Aorta (tissue), 5 donors: ENCODE data around the gene SRGAP1. TPM values are rescaled to one million over a fixed set of nuclear protein-coding genes. Genes with fewer than 3 reads are reported as not detected.

Experiments
- ATAC-seq: fragments of 200-7000 bp; cut with Tn5 transposase; one replicate; pipeline ENCODE4 v1.9.1; 2022; ENCODE audit warnings: moderate library complexity; ENCODE audit not compliant: low FRiP score
- DNase-seq, 2 donors: peaks; one replicate each; pipeline ENCODE4 v3.0.0-alpha.2; 2020
- H3K27ac ChIP-seq, 2 donors: one replicate each; pipeline ENCODE4 v1.5.1; 2013; ENCODE audit warnings: low read length in 2 of 2, mild to moderate bottlenecking in 2 of 2, moderate library complexity in 2 of 2, control low read depth in 1 of 2, inconsistent platforms in 1 of 2, low read depth in 1 of 2
- H3K27me3 ChIP-seq, 2 donors: one replicate each; pipeline ENCODE4 v1.6.1; 2013; ENCODE audit warnings: control low read depth in 1 of 2, low read length in 1 of 2, mild to moderate bottlenecking in 1 of 2, moderate library complexity in 1 of 2; ENCODE audit not compliant: insufficient read depth in 2 of 2, control insufficient read depth in 1 of 2
- H3K36me3 ChIP-seq, 2 donors: one replicate each; pipeline ENCODE4 v1.6.1; 2013; ENCODE audit warnings: control low read depth in 1 of 2, low read length in 1 of 2, mild to moderate bottlenecking in 1 of 2; ENCODE audit not compliant: insufficient read depth in 2 of 2, control insufficient read depth in 1 of 2
- H3K4me1 ChIP-seq, 2 donors: one replicate each; pipeline ENCODE4 v1.6.1; 2013; ENCODE audit warnings: low read length in 2 of 2, control low read depth in 1 of 2, mild to moderate bottlenecking in 1 of 2, moderate library complexity in 1 of 2; ENCODE audit not compliant: insufficient read depth in 2 of 2, control insufficient read depth in 1 of 2
- H3K4me3 ChIP-seq, 2 donors: one replicate each; pipeline ENCODE4 v1.5.1; 2013; ENCODE audit warnings: low read length in 2 of 2, control low read depth in 1 of 2, mild to moderate bottlenecking in 1 of 2
- H3K9me3 ChIP-seq: one replicate; pipeline ENCODE4 v1.6.1; 2013; ENCODE audit warnings: mild to moderate bottlenecking, low read length; ENCODE audit not compliant: control insufficient read depth
- WGBS, 2 donors: extraction: QIAGEN DNeasy Blood & Tissue Kit; methylation state at CpG; one replicate each; pipeline ENCODE4 v1.1.7; 2013; 5-methylcytosine and 5-hydroxymethylcytosine counted together
- intact Hi-C, 2 donors: fragments of 100-400 bp; cut with DNase I; formaldehyde crosslinking; loops; one replicate each; pipeline versions ENCODE4 v1.14.2 to v1.15.0; 2022
- polyA plus RNA-seq, 2 donors: library from polyadenylated mRNA; stranded (reverse); fragments of 200-250 nt; gene quantifications; one replicate each; pipeline ENCODE4 v1.2.3, GENCODE V29; 2013
- total RNA-seq, 2 donors: library from RNA; stranded (reverse); fragmentation: NEBNext Ultra II Directional; extraction: Animal tissue kit (Norgen Biotek cat#: 25700); gene quantifications; one replicate each; pipeline ENCODE4 v1.2.1, GENCODE V29; 2021
- donor health status: healthy with polysubstance abuse.
- donor health status: Bipolar disorder and iron deficiency.
- donor health status: DM: no; HTN: no; CAD: no.
- donor health status: DM: no; HTN: no; CAD: no.
- donor health status: DM: yes; HTN: yes; CAD: no.

Gene SRGAP1
- total and polyA plus RNA-seq, 4 donors, result 0.88 to 15.5 (median 6.0) TPM

- Histone ChIP-seq H3K36me3 (peaks cover 0 to 2% of the 10 kb centered on the region in 2 donors), H3K4me1 (no peaks in the 10 kb centered on the region), H3K27ac (no peak overlapping the region), H3K9me3 (no peaks in the 10 kb centered on the region), H3K4me3 (no peak overlapping the region), H3K27me3 (no peaks in the 10 kb centered on the region)
- DNase-seq (no peak), ATAC-seq (no peak)
- intact Hi-C loops, result no loop called here
- 76 to 84% methylated on average over 2 of the region's 2 CpGs for WGBS, 2 donors
Observed at GRCh38 chr12:63981343-63981742, 136.8 kb downstream of the SRGAP1 start.

DNA sequence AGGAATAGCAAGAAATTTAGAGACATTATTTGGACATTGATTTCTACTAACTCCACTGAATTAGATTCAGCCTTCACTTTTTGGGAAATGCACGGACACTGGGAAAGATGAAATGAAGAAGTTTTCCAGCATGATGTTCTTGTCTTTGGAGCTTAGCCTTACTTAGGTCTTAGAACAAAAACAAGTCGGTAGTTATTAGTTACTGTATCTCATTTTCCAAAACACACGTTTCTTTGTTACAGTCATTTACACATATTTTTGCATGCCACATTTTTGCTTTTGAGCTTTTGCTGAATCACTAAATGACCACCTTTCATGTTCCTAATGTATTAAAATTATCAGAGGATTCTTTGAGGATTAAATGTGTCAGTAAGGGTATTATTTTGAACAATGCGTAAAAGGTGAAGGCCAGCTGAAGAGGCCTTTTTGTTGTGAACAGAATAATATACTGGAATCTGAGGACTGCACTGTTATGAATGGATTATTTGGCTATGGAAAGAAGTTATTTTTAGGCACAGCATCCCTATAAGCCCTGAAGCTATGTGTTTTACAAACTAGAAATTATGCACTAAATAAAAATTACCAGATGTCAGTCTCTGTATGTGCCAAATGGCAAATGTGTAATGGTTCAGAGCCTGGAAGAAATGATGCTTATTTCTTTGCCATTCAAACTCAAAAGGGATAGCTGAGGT is 138.2 kb downstream of the SRGAP1 start:
- ATAC-seq, result no peak
- Histone ChIP-seq H3K4me1 (no peaks in the 10 kb centered on the region), H3K27me3 (no peaks in the 10 kb centered on the region), H3K36me3 (peaks cover 0 to 2% of the 10 kb centered on the region in 2 donors), H3K27ac (no peak overlapping the region), H3K9me3 (no peaks in the 10 kb centered on the region), H3K4me3 (no peak overlapping the region)
- DNase-seq, result no peak
- intact Hi-C loops, result no loop called here
- 64 to 68% methylated on average over 4 of the region's 4 CpGs for WGBS, 2 donors

GRCh38 chr12:63985456-63985855 is 141.0 kb downstream of the SRGAP1 start:
- Histone ChIP-seq H3K4me3 (no peak overlapping the region), H3K27me3 (no peaks in the 10 kb centered on the region), H3K27ac (no peak overlapping the region), H3K9me3 (no peaks in the 10 kb centered on the region), H3K36me3 (peaks cover 0 to 2% of the 10 kb centered on the region in 2 donors), H3K4me1 (no peaks in the 10 kb centered on the region)
- ATAC-seq, result no peak
- intact Hi-C loops, result no loop called here
- no peak for DNase-seq

DNA sequence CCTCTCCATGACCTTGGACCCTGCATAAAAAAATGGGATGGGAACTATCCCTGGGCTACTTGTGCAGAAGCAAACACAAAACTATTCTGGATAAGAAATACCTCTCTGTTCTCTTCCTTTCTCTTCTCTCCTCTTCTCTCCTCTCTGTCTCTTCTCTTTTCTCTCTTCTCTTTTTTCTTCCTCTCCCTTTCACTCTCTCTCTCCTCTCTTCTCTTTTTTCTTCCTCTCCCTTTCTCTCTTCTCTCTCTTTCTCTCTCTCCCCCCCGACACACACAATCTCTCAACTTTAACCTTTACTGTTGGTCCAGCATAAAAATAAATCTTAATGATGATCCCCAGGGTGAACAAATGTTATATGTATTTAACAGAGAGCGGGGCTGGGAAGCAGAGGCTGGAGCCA is 141.4 kb downstream of the SRGAP1 start:
- Histone ChIP-seq H3K4me3 (no peak overlapping the region), H3K27ac (no peak overlapping the region), H3K27me3 (no peaks in the 10 kb centered on the region), H3K9me3 (no peaks in the 10 kb centered on the region), H3K4me1 (no peaks in the 10 kb centered on the region), H3K36me3 (peaks cover 0 to 2% of the 10 kb centered on the region in 2 donors)
- DNase-seq (no peak), ATAC-seq (no peak)
- 72 to 84% methylated on average over 2 of the region's 2 CpGs for WGBS, 2 donors
- intact Hi-C loops, result no loop called here

- Histone ChIP-seq H3K27me3 (no peaks in the 10 kb centered on the region), H3K27ac (no peak overlapping the region), H3K4me1 (no peaks in the 10 kb centered on the region), H3K9me3 (no peaks in the 10 kb centered on the region), H3K36me3 (peaks cover 0 to 2% of the 10 kb centered on the region in 2 donors), H3K4me3 (no peak overlapping the region)
- intact Hi-C loops, result no loop called here
- WGBS, 2 donors, result 57 to 58% methylated on average over 2 of the region's 2 CpGs
- no peak for ATAC-seq
- no peak for DNase-seq
Observed at GRCh38 chr12:63989301-63989845, 144.9 kb downstream of the SRGAP1 start.

- no peaks in the 10 kb centered on the region for H3K36me3 ChIP-seq
- intact Hi-C loops, result no loop called here
- ATAC-seq (no peak), DNase-seq (no peak)
- H3K9me3 ChIP-seq, result no peaks in the 10 kb centered on the region
- WGBS, 2 donors, result 73 to 77% methylated on average over 7 of the region's 7 CpGs
- H3K4me1 ChIP-seq, result peaks cover 0 to 3% of the 10 kb centered on the region in 2 donors
- no peak overlapping the region for H3K27ac ChIP-seq
- no peaks in the 10 kb centered on the region for H3K27me3 ChIP-seq
- H3K4me3 ChIP-seq, result no peak overlapping the region
Observed at GRCh38 chr12:63990828-63991547, 146.5 kb downstream of the SRGAP1 start.

- DNase-seq (no peak), ATAC-seq (no peak)
- Histone ChIP-seq H3K27me3 (no peaks in the 10 kb centered on the region), H3K4me3 (no peak overlapping the region), H3K9me3 (no peaks in the 10 kb centered on the region), H3K27ac (no peak overlapping the region), H3K36me3 (no peaks in the 10 kb centered on the region), H3K4me1 (peaks cover 0 to 3% of the 10 kb centered on the region in 2 donors)
- intact Hi-C loops, result no loop called here
- WGBS, 2 donors, result 83 to 90% methylated on average over 2 of the region's 2 CpGs
Observed at GRCh38 chr12:63994704-63995103, 150.2 kb downstream of the SRGAP1 start.

DNA sequence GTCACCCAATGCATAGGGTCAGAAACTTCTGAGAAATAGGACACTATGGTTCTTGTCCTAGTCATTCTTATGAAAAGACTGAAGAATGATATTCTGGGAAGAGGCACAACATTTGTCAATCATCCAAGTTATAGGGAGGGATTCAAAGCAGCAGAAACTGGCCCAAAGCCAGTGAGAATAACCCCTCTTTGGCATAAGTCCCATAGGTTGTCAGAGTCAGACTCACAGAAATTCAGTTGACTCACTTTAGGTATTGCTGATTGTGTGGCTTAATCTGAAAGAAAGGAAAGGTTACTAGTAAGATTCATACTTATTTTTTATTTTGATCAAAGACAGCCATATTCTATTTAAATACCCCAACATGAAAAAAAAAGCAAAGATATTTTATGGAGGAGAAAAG is 151.0 kb downstream of the SRGAP1 start:
- H3K27me3 ChIP-seq, result no peaks in the 10 kb centered on the region
- no peak for DNase-seq
- intact Hi-C loops, result no loop called here
- peaks cover 0 to 3% of the 10 kb centered on the region in 2 donors for H3K4me1 ChIP-seq
- no peaks in the 10 kb centered on the region for H3K9me3 ChIP-seq
- no peak for ATAC-seq
- H3K27ac ChIP-seq, result no peak overlapping the region
- no peaks in the 10 kb centered on the region for H3K36me3 ChIP-seq
- no peak overlapping the region for H3K4me3 ChIP-seq

DNA sequence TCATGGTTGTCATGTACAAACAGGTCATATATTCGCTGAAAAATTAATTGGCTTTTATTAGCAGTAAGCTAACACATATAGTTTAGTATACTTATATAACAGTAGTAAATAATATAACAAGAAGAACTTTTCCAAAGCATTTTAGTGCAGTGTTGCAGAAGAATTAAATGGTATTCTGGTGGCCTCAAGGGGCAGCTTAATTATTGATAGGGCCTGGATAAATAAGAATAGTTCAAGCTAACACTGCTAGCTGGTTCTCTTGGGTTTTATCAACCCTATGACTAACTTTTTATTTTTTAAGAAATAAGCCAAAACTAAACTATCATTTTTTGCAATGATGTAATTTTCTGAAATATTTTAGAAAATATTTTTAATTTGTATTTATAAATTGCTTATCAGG is 152.1 kb downstream of the SRGAP1 start:
- no peaks in the 10 kb centered on the region for H3K27me3 ChIP-seq
- DNase-seq (no peak), ATAC-seq (no peak)
- intact Hi-C loops, result no loop called here
- WGBS, 2 donors, result 95 to 97% methylated on average over 1 of the region's 1 CpG
- no peaks in the 10 kb centered on the region for H3K9me3 ChIP-seq
- peaks cover 3% of the 10 kb centered on the region in 2 donors for H3K4me1 ChIP-seq
- H3K27ac ChIP-seq, result no peak overlapping the region
- no peaks in the 10 kb centered on the region for H3K36me3 ChIP-seq
- no peak overlapping the region for H3K4me3 ChIP-seq
